NCI-H1417 (cell line): ENCODE results near the gene ACTN4.
"Not testable (repeated sequence)": the region's sequence is repeated elsewhere in the genome, so short reads cannot be mapped to it uniquely, and the experiment has no call there.

Experiments
- DNase-seq, 3 experiments: peaks; one replicate each; lab custom pipeline; 2025; lab: John Stamatoyannopoulos, UW

The ACTN4 gene

GRCh38 chr19:38766276-38767047 lies 119.0 kb downstream of the ACTN4 start:
- DNase-seq, result no peak

DNA sequence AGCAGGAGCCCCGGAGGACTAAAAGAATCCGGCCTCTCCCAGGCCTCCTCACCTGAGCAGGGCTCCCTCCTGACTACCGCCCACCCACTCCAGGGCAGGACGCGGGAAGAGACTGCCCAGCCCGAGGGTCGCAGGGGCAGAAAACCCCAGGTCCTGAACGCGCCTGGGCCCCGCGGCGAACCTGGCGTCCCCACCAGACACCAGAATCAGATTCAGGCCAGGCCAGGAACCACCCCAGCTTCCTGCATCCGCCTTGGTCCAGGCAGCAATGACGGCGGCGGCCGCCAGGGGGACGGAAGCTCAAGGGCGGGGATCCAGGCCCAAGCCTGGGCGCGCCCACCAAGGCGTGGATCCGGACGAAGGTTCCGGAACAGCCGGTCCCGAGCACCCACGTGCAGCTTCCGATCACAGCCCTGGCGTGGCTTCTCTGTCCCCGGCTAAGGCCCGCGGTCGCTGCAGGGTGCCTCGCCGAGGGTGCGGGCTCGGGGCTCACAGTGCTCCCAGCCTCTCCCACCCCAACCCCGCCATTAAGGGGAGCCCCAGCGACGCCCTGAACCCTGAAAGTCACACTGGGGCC lies 122.3 kb downstream of the ACTN4 start:
- DNase-seq, result peak in 1 of 3 experiments; percentile 27

- not testable (repeated sequence) for DNase-seq
Measured at GRCh38 chr19:38770228-38770948, 122.9 kb downstream of the ACTN4 start.

DNA sequence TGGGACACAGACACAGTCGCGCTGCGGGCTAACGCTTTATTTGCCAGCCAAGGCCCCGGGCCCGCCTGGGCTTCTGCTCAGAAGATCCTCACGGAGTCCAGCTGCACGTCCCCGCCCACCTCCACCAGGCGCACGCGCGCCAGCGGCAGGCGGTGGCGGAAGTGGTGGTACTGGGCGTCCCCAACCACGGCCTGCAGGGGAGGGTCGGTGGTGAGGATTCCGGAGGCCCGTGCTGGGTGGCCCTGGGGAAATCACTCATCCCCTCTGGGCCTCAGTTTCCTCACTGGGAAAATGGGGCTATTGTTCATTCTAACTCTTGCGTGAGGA lies 123.5 kb downstream of the ACTN4 start:
- DNase-seq, result not testable (repeated sequence)

DNA sequence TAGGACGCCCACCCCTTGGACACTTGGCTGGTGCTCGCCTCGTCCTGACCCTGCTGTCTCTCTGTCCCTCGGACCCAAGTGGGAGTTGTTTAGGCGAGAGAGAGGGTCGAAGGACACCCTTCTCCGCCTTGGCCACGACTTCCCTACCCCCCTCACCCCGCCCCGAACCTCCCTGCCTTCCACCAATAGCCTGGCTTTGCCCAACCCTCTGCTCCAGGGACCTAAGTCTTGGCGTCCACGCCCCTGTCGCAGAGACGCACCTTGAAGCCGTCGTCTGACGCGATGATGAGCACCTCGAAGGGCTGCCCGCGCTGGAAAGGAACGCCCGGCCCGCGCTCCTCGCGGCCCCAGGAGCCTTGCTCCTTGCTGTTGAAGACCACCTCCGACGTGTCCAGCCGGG lies 124.1 kb downstream of the ACTN4 start:
- DNase-seq, result not testable (repeated sequence)

- no peak for DNase-seq
Measured at GRCh38 chr19:38773469-38774177, 126.2 kb downstream of the ACTN4 start, which contains the start of gene LGALS7. TSS of gene LGALS7 (minus strand) at chr19:38773517. CDS start at chr19:38773492, 25 bp downstream.

GRCh38 chr19:38774181-38774950 lies 126.9 kb downstream of the ACTN4 start:
- DNase-seq, result no peak

DNA sequence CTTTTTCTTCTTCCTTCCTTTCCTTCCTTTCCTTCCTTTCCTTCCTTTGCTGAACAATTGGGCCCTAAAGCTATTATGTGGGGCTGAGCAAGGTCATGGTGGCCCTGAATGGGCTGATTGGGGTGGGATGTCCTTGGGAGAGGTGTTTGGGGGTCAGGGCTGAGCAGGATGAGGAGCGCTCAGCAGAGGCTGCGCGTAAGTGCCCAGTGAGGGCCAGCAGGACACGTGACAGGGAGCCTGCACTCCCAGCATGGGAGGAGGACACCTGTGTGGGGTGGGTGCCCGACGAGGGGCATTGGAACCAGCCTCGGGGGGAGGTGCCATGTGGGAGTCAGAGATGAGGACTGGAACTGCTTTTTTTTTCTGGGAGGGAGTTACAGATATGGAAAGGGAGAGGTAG lies 131.3 kb downstream of the ACTN4 start:
- no peak for DNase-seq

GRCh38 chr19:38780443-38780842 lies 133.0 kb downstream of the ACTN4 start:
- no peak for DNase-seq

DNA sequence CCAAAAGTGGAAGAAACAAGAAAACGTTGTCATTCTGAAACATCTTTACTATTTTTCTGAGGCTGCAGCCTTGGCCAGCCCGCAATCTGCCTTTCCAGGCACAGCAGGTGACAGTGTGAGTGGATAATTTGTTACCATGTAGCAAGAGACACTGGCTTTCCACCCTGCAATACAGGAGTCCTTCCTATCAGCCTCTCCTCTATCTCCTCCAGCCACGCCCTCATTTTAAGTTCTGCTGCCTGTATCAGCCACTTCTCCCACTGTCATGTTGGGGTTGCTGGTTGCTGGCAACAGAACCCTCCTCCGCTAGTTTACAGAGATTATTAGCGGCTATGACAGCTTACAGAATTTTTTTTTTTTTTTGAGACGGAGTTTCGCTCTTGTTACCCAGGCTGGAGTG lies 133.6 kb downstream of the ACTN4 start:
- DNase-seq, result peak in 2 of 3 experiments; percentile 2 to 53
